ENCODE results near the gene CELF2. TPM values are rescaled to one million over a fixed set of nuclear protein-coding genes. Genes with fewer than 3 reads are reported as not detected.

Gene CELF2
- total RNA-seq, 2 experiments from 2014 or later = 197 to 205 TPM

GRCh38 chr10:11326241-11326640 lies 308.6 kb downstream of the CELF2 start:
- TF ChIP-seq CTCF (IDR thresholded peaks at IDR 0.05) = no peak
- Histone ChIP-seq H3K36me3 (ENCODE audit: insufficient read depth, low read length) (peaks cover 100% of the 10 kb centered on the region), H3K27ac (ENCODE audit: low read depth in 1 of 2, low read length in 2 of 2) (no peak overlapping the region), H3K4me1 (ENCODE audit: insufficient read depth, low read length) (peaks cover 10% of the 10 kb centered on the region), H3K4me3 (ENCODE audit: low read length) (no peak overlapping the region), H3K27me3 (ENCODE audit: control insufficient read depth in 1 of 2, insufficient read depth in 2 of 2, low read length in 2 of 2) (no peaks in the 10 kb centered on the region), H3K9me3 (ENCODE audit: control insufficient read depth in 1 of 2, insufficient read depth in 1 of 2, low read length in 2 of 2) (no peaks in the 10 kb centered on the region)
- Mint-ChIP-seq H3K27ac (peak overlapping the region; percentile 84), H3K4me3 (no peak overlapping the region), H3K36me3 (ENCODE audit: low read depth) (peaks cover 99% of the 10 kb centered on the region), H3K27me3 (no peaks in the 10 kb centered on the region), H3K4me1 (ENCODE audit: low read depth) (peaks cover 67% of the 10 kb centered on the region), H3K9me3 (no peaks in the 10 kb centered on the region)
- intact Hi-C loops (cut with DNase I, micrococcal nuclease) = no loop called here
- POLR2A ChIA-PET = interaction anchor here (0.7 kb wide), 1 partner anchor 144 kb away, joined by 3 read pairs; no protein-coding TSS in a partner anchor
- no peak for DNase-seq
- ATAC-seq (ENCODE audit: poor library complexity) = no peak
- CTCF ChIA-PET = no interaction called here

- intact Hi-C loops (cut with DNase I, micrococcal nuclease) = no loop called here
- no peak overlapping the region for H3K4me3 Mint-ChIP-seq
- Histone ChIP-seq H3K4me3 (ENCODE audit: low read length) (no peak overlapping the region), H3K9me3 (ENCODE audit: control insufficient read depth in 1 of 2, insufficient read depth in 1 of 2, low read length in 2 of 2) (no peaks in the 10 kb centered on the region), H3K36me3 (ENCODE audit: insufficient read depth, low read length) (peaks cover 100% of the 10 kb centered on the region), H3K27me3 (ENCODE audit: control insufficient read depth in 1 of 2, insufficient read depth in 2 of 2, low read length in 2 of 2) (no peaks in the 10 kb centered on the region), H3K4me1 (ENCODE audit: insufficient read depth, low read length) (peaks cover 10% of the 10 kb centered on the region), H3K27ac (ENCODE audit: low read depth in 1 of 2, low read length in 2 of 2) (no peak overlapping the region)
- peak overlapping the region; percentile 84 for H3K27ac Mint-ChIP-seq
- TF ChIP-seq CTCF (IDR thresholded peaks at IDR 0.05) = no peak
- POLR2A ChIA-PET = no interaction called here
- DNase-seq (no peak), ATAC-seq (ENCODE audit: poor library complexity) (no peak)
- no peaks in the 10 kb centered on the region for H3K27me3 Mint-ChIP-seq
- peaks cover 67% of the 10 kb centered on the region for H3K4me1 Mint-ChIP-seq (ENCODE audit: low read depth)
- H3K9me3 Mint-ChIP-seq = no peaks in the 10 kb centered on the region
- peaks cover 99% of the 10 kb centered on the region for H3K36me3 Mint-ChIP-seq (ENCODE audit: low read depth)
- CTCF ChIA-PET = no interaction called here
Measured at GRCh38 chr10:11326913-11327616, 309.4 kb downstream of the CELF2 start.

GRCh38 chr10:11328264-11329061 lies 310.8 kb downstream of the CELF2 start:
- peaks cover 99% of the 10 kb centered on the region for H3K36me3 ChIP-seq (ENCODE audit: insufficient read depth, low read length)
- H3K27me3 ChIP-seq (ENCODE audit: control insufficient read depth in 1 of 2, insufficient read depth in 2 of 2, low read length in 2 of 2) = no peaks in the 10 kb centered on the region
- DNase-seq (no peak), ATAC-seq (ENCODE audit: poor library complexity) (no peak)
- Mint-ChIP-seq H3K4me3 (no peak overlapping the region), H3K27ac (peak overlapping the region; percentile 84), H3K27me3 (no peaks in the 10 kb centered on the region), H3K36me3 (ENCODE audit: low read depth) (peaks cover 96% of the 10 kb centered on the region), H3K9me3 (no peaks in the 10 kb centered on the region), H3K4me1 (ENCODE audit: low read depth) (peaks cover 76% of the 10 kb centered on the region)
- TF ChIP-seq CTCF (IDR thresholded peaks at IDR 0.05) = no peak
- POLR2A ChIA-PET = interaction anchor here (0.6 kb wide), 1 partner anchor 86 kb away, joined by 3 read pairs; no protein-coding TSS in a partner anchor
- no peak overlapping the region for H3K4me3 ChIP-seq (ENCODE audit: low read length)
- peaks cover 10% of the 10 kb centered on the region for H3K4me1 ChIP-seq (ENCODE audit: insufficient read depth, low read length)
- intact Hi-C loops (cut with DNase I, micrococcal nuclease) = no loop called here
- no peak overlapping the region for H3K27ac ChIP-seq (ENCODE audit: low read depth in 1 of 2, low read length in 2 of 2)
- CTCF ChIA-PET = no interaction called here
- H3K9me3 ChIP-seq (ENCODE audit: control insufficient read depth in 1 of 2, insufficient read depth in 1 of 2, low read length in 2 of 2) = no peaks in the 10 kb centered on the region
